ENCODE data around the gene LARGE1. TPM values are rescaled to one million over a fixed set of nuclear protein-coding genes. Genes with fewer than 3 reads are reported as not detected.

LARGE1 gene
- total and polyA plus RNA-seq, 9 of the 15 experiments (the other 6 are each of a cell fraction or from before 2014, with no cell fraction given), result 0.01 to 0.66 (median 0.14) TPM; not detected in 2

DNA sequence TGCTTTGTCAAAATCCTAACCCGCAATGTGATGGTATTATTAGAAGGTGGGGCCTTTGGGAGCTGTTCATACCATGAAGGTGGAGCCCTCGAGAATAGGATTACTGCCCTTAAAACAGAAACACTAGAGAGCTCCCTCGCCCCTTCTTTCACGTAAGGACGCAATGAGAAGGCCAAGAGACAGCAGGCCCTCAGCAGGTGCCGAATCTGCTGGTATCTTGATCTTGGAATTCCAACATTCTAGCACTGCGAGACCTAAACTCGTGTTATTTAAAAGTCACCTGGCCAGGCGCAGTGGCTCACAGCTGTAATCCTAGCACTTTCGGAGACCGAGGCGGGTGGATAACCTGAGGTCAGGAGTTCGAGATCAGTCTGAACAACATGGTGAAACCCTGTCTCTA lies 33.1 kb downstream of the LARGE1 start:
- no peak overlapping the region for H3K9ac ChIP-seq (ENCODE audit: insufficient read depth in 1 of 2, low read depth in 2 of 2, low read length in 2 of 2)
- intact Hi-C loops (cut with micrococcal nuclease) (no loop called here), in situ Hi-C loops (cut with MboI) (no loop called here)
- no peaks in the 10 kb centered on the region for H3K27me3 ChIP-seq (ENCODE audit: control insufficient read depth in 2 of 2, insufficient read depth in 2 of 2, low read length in 2 of 2)
- no peak overlapping the region for H3K4me3 ChIP-seq
- FAIRE-seq (no peak), ATAC-seq (no peak), DNase-seq (ENCODE audit: extremely low read depth in 1 of 4, low spot score in 3 of 4) (no peak)
- H3K36me3 ChIP-seq (ENCODE audit: control insufficient read depth, insufficient read depth, low read length), result no peaks in the 10 kb centered on the region
- ChIA-PET POLR2A (no interaction called here), CTCF (ENCODE audit: low intra/inter-chr PET ratio) (no interaction called here)
- no peaks in the 10 kb centered on the region for H3K9me3 ChIP-seq (replicated peaks; ENCODE audit: control insufficient read depth, insufficient read depth, low read depth, low read length)
- no peak overlapping the region for H3K27ac ChIP-seq (ENCODE audit: extremely low read depth, low read depth, low read length)
- no TSS peak for BruUV-seq (replicated peaks)
- no peaks in the 10 kb centered on the region for H3K9me1 ChIP-seq (ENCODE audit: control insufficient read depth, insufficient read depth, low read length)
- 0% methylated on average over 11 of the region's 13 CpGs for WGBS (ENCODE audit: insufficient coverage, low coverage, missing lambda C conversion rate)
- TF ChIP-seq LCOR (CRISPR knock-in tag; IDR thresholded peaks at IDR 0.05), result no peak
- TF ChIP-seq ZBTB8A (IDR thresholded peaks at IDR 0.05; ENCODE audit: partially characterized antibody), result no peak
- TF ChIP-seq, protein P1, sequence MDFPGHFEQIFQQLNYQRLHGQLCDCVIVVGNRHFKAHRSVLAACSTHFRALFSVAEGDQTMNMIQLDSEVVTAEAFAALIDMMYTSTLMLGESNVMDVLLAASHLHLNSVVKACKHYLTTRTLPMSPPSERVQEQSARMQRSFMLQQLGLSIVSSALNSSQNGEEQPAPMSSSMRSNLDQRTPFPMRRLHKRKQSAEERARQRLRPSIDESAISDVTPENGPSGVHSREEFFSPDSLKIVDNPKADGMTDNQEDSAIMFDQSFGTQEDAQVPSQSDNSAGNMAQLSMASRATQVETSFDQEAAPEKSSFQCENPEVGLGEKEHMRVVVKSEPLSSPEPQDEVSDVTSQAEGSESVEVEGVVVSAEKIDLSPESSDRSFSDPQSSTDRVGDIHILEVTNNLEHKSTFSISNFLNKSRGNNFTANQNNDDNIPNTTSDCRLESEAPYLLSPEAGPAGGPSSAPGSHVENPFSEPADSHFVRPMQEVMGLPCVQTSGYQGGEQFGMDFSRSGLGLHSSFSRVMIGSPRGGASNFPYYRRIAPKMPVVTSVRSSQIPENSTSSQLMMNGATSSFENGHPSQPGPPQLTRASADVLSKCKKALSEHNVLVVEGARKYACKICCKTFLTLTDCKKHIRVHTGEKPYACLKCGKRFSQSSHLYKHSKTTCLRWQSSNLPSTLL (IDR thresholded peaks at IDR 0.05), result no peak
- TF ChIP-seq, protein P2, sequence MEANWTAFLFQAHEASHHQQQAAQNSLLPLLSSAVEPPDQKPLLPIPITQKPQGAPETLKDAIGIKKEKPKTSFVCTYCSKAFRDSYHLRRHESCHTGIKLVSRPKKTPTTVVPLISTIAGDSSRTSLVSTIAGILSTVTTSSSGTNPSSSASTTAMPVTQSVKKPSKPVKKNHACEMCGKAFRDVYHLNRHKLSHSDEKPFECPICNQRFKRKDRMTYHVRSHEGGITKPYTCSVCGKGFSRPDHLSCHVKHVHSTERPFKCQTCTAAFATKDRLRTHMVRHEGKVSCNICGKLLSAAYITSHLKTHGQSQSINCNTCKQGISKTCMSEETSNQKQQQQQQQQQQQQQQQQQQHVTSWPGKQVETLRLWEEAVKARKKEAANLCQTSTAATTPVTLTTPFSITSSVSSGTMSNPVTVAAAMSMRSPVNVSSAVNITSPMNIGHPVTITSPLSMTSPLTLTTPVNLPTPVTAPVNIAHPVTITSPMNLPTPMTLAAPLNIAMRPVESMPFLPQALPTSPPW (CRISPR knock-in tag; IDR thresholded peaks at IDR 0.05), result no peak
- TF ChIP-seq KDM1A (IDR thresholded peaks at IDR 0.05), result no peak
- TF ChIP-seq CEBPG (CRISPR knock-in tag; IDR thresholded peaks at IDR 0.05), result no peak
- no peak for TF ChIP-seq CEBPG (tag; conservative IDR thresholded peaks at IDR 0.05 in 1 of 2, IDR thresholded peaks at IDR 0.05 in 1 of 2)
- TF ChIP-seq, protein P3, sequence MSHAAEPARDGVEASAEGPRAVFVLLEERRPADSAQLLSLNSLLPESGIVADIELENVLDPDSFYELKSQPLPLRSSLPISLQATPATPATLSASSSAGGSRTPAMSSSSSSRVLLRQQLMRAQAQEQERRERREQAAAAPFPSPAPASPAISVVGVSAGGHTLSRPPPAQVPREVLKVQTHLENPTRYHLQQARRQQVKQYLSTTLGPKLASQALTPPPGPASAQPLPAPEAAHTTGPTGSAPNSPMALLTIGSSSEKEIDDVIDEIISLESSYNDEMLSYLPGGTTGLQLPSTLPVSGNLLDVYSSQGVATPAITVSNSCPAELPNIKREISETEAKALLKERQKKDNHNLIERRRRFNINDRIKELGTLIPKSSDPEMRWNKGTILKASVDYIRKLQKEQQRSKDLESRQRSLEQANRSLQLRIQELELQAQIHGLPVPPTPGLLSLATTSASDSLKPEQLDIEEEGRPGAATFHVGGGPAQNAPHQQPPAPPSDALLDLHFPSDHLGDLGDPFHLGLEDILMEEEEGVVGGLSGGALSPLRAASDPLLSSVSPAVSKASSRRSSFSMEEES (CRISPR knock-in tag; IDR thresholded peaks at IDR 0.05), result no peak
- TF ChIP-seq MIER1 (IDR thresholded peaks at IDR 0.05; ENCODE audit: low read depth), result no peak
- no peaks in the 10 kb centered on the region for H4K20me1 ChIP-seq (replicated peaks; ENCODE audit: control insufficient read depth, insufficient read depth, low read length)
- no peaks in the 10 kb centered on the region for H3K79me2 ChIP-seq (ENCODE audit: control insufficient read depth, insufficient read depth, low read length)
- H3K4me1 ChIP-seq (replicated peaks in 1 of 2; ENCODE audit: control insufficient read depth in 2 of 2, insufficient read depth in 2 of 2, low read length in 2 of 2), result no peaks in the 10 kb centered on the region
- H3K4me2 ChIP-seq (ENCODE audit: insufficient read depth, low read length), result no peak overlapping the region
- H2AFZ ChIP-seq (ENCODE audit: low read depth, low read length), result no peak overlapping the region

Data from K562 (cell line).